ENCODE results near the gene WDR83.

DNA sequence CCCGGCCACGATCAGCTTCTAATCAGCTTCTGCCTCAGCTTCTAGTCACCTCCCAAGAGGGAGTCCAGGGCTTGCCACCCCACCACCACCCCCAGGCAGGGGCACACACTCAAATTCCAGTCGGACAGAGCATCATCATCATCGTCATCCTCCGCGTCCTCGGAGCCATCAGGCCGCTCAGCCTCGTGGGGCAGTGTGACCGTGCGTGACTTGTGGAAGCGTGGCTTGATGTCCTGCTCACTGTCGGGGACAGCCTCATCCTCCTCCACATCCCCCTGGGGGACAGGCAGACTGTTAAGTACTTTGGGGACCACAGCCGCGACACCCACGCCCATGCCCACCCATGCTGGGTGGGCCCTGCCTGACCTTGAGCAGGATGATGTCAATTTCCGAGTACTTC, 44.6 kb downstream of the WDR83 start:
- TF ChIP-seq, protein P1, sequence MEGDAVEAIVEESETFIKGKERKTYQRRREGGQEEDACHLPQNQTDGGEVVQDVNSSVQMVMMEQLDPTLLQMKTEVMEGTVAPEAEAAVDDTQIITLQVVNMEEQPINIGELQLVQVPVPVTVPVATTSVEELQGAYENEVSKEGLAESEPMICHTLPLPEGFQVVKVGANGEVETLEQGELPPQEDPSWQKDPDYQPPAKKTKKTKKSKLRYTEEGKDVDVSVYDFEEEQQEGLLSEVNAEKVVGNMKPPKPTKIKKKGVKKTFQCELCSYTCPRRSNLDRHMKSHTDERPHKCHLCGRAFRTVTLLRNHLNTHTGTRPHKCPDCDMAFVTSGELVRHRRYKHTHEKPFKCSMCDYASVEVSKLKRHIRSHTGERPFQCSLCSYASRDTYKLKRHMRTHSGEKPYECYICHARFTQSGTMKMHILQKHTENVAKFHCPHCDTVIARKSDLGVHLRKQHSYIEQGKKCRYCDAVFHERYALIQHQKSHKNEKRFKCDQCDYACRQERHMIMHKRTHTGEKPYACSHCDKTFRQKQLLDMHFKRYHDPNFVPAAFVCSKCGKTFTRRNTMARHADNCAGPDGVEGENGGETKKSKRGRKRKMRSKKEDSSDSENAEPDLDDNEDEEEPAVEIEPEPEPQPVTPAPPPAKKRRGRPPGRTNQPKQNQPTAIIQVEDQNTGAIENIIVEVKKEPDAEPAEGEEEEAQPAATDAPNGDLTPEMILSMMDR (conservative IDR thresholded peaks at IDR 0.05; ENCODE audit: low read depth in 2 of 2) = no peak
- TF ChIP-seq POLR2AphosphoS5 (IDR thresholded peaks at IDR 0.05; ENCODE audit: low read depth) (no peak), EZH2 (IDR thresholded peaks at IDR 0.05; ENCODE audit: low read depth, unreplicated experiment) (no peak), JUNB (IDR thresholded peaks at IDR 0.05; ENCODE audit: unreplicated experiment) (no peak), CREB1 (CRISPR knock-in tag; IDR thresholded peaks at IDR 0.05; ENCODE audit: low read depth) (no peak), EZH2phosphoT487 (IDR thresholded peaks at IDR 0.05; ENCODE audit: unreplicated experiment) (no peak), ZNF114 (CRISPR knock-in tag; IDR thresholded peaks at IDR 0.05) (no peak), STAT1 (IDR thresholded peaks at IDR 0.05; ENCODE audit: unreplicated experiment) (no peak), NANOG (IDR thresholded peaks at IDR 0.05; ENCODE audit: borderline replicate concordance) (no peak)
- TF ChIP-seq, protein P2, sequence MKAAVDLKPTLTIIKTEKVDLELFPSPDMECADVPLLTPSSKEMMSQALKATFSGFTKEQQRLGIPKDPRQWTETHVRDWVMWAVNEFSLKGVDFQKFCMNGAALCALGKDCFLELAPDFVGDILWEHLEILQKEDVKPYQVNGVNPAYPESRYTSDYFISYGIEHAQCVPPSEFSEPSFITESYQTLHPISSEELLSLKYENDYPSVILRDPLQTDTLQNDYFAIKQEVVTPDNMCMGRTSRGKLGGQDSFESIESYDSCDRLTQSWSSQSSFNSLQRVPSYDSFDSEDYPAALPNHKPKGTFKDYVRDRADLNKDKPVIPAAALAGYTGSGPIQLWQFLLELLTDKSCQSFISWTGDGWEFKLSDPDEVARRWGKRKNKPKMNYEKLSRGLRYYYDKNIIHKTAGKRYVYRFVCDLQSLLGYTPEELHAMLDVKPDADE (IDR thresholded peaks at IDR 0.05) = no peak
- TF ChIP-seq, protein P3, sequence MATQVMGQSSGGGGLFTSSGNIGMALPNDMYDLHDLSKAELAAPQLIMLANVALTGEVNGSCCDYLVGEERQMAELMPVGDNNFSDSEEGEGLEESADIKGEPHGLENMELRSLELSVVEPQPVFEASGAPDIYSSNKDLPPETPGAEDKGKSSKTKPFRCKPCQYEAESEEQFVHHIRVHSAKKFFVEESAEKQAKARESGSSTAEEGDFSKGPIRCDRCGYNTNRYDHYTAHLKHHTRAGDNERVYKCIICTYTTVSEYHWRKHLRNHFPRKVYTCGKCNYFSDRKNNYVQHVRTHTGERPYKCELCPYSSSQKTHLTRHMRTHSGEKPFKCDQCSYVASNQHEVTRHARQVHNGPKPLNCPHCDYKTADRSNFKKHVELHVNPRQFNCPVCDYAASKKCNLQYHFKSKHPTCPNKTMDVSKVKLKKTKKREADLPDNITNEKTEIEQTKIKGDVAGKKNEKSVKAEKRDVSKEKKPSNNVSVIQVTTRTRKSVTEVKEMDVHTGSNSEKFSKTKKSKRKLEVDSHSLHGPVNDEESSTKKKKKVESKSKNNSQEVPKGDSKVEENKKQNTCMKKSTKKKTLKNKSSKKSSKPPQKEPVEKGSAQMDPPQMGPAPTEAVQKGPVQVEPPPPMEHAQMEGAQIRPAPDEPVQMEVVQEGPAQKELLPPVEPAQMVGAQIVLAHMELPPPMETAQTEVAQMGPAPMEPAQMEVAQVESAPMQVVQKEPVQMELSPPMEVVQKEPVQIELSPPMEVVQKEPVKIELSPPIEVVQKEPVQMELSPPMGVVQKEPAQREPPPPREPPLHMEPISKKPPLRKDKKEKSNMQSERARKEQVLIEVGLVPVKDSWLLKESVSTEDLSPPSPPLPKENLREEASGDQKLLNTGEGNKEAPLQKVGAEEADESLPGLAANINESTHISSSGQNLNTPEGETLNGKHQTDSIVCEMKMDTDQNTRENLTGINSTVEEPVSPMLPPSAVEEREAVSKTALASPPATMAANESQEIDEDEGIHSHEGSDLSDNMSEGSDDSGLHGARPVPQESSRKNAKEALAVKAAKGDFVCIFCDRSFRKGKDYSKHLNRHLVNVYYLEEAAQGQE (IDR thresholded peaks at IDR 0.05; ENCODE audit: unreplicated experiment) = no peak
